Left ventricle myocardium inferior (tissue), 1 donor: Measurements from ENCODE around the gene FHIP2A. TPM values are rescaled to one million over a fixed set of nuclear protein-coding genes. Genes with fewer than 3 reads are reported as not detected.
A peak's percentile ranks its signal among the peaks of the same experiment; 100 is the strongest.

Experiments used
- DNase-seq: peaks from one replicate; pipeline ENCODE4 v3.0.0-alpha.2; 2020
- H3K27ac ChIP-seq: fragments of 200-600 bp; replicated peaks from 2 replicates; pipeline ENCODE4 v1.8.0; 2021
- H3K27me3 ChIP-seq: fragments of 200-600 bp; 2 replicates; pipeline ENCODE4 v1.8.0; 2021; ENCODE audit warnings: low read depth
- H3K36me3 ChIP-seq: fragments of 200-600 bp; 2 replicates; pipeline ENCODE4 v1.8.0; 2021
- H3K4me1 ChIP-seq: fragments of 200-600 bp; 2 replicates; pipeline ENCODE4 v1.8.0; 2021
- H3K4me3 ChIP-seq: fragments of 200-600 bp; 2 replicates; pipeline ENCODE4 v1.8.0; 2021; ENCODE audit warnings: mild to moderate bottlenecking, moderate library complexity
- H3K9me3 ChIP-seq: fragments of 200-600 bp; replicated peaks from 2 replicates; pipeline ENCODE4 v1.8.0; 2021
- intact Hi-C: fragments of 100-400 bp; cut with micrococcal nuclease; formaldehyde crosslinking; loops from one replicate; pipeline ENCODE4 v1.11.0; 2022
- total RNA-seq: library from RNA; stranded (reverse); fragmentation: NEBNext Ultra II Directional; extraction: Animal tissue kit (Norgen Biotek cat#: 25700); gene quantifications from one replicate; pipeline ENCODE4 v1.2.1, GENCODE V29; 2021
- TF ChIP-seq, protein P1 (sequence below): fragments of 200-600 bp; IDR thresholded peaks from 2 replicates; pipeline ENCODE4 v1.8.0; 2021; ENCODE audit warnings: antibody characterized with exemption, mild to moderate bottlenecking, borderline replicate concordance
- donor health status: DM: no; HTN: yes; CAD: no; lungs with severe emphysema.

The FHIP2A gene
- total RNA-seq, 1 donor from 2014 or later, result 26.6 TPM

GRCh38 chr10:114824391-114824790, 2.8 kb downstream of the FHIP2A start:
- TF ChIP-seq, protein P1, sequence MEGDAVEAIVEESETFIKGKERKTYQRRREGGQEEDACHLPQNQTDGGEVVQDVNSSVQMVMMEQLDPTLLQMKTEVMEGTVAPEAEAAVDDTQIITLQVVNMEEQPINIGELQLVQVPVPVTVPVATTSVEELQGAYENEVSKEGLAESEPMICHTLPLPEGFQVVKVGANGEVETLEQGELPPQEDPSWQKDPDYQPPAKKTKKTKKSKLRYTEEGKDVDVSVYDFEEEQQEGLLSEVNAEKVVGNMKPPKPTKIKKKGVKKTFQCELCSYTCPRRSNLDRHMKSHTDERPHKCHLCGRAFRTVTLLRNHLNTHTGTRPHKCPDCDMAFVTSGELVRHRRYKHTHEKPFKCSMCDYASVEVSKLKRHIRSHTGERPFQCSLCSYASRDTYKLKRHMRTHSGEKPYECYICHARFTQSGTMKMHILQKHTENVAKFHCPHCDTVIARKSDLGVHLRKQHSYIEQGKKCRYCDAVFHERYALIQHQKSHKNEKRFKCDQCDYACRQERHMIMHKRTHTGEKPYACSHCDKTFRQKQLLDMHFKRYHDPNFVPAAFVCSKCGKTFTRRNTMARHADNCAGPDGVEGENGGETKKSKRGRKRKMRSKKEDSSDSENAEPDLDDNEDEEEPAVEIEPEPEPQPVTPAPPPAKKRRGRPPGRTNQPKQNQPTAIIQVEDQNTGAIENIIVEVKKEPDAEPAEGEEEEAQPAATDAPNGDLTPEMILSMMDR, result no peak
- Histone ChIP-seq H3K4me3 (peak overlapping the region; percentile 85), H3K36me3 (no peaks in the 10 kb centered on the region), H3K27me3 (no peaks in the 10 kb centered on the region), H3K27ac (peak overlapping the region; percentile 97), H3K4me1 (peaks cover 58% of the 10 kb centered on the region), H3K9me3 (no peaks in the 10 kb centered on the region)
- intact Hi-C loops, result loop anchor here (5.0 kb wide), 1 partner anchor 522 kb away; no protein-coding TSS in a partner anchor
- no peak for DNase-seq

DNA sequence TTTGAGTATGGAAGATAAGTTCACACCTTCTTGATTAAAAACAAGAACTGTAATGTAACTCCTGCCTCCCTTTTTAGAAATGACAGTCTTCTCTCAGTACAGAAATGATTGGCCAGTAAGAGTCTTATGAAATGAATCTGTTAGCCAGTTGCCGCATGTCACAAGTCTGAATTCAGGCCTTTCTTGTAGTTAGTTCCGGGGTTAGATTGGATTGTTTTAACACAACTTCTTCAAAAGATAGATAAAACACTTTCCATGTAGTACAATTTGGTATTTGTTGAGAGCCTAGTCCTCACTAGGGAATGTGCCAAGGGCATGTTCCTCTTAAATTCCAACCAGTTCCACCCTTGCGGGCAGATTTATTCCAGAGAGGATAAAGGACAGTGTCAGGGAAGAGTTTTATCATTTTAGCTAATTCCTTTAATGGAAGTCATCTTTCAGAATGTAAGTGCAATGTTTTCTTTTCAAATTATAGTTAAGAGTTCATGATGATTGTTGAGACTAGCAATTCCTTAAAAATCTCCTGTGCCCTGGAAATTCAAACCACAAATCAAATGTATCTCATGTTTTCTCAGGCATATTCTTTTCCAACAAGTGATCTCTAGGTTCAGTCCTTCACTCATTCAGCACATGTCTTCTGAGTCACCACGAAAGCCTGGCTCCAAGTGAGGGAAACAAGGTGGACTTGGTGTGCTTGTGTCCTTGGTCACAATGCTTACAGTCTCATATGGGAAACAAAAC, 4.1 kb downstream of the FHIP2A start:
- Histone ChIP-seq H3K27ac (peak overlapping the region; percentile 97), H3K4me1 (peaks cover 66% of the 10 kb centered on the region), H3K4me3 (no peak overlapping the region), H3K27me3 (no peaks in the 10 kb centered on the region), H3K9me3 (no peaks in the 10 kb centered on the region), H3K36me3 (no peaks in the 10 kb centered on the region)
- intact Hi-C loops, result no loop called here
- no peak for DNase-seq
- TF ChIP-seq, protein P1, result no peak

DNA sequence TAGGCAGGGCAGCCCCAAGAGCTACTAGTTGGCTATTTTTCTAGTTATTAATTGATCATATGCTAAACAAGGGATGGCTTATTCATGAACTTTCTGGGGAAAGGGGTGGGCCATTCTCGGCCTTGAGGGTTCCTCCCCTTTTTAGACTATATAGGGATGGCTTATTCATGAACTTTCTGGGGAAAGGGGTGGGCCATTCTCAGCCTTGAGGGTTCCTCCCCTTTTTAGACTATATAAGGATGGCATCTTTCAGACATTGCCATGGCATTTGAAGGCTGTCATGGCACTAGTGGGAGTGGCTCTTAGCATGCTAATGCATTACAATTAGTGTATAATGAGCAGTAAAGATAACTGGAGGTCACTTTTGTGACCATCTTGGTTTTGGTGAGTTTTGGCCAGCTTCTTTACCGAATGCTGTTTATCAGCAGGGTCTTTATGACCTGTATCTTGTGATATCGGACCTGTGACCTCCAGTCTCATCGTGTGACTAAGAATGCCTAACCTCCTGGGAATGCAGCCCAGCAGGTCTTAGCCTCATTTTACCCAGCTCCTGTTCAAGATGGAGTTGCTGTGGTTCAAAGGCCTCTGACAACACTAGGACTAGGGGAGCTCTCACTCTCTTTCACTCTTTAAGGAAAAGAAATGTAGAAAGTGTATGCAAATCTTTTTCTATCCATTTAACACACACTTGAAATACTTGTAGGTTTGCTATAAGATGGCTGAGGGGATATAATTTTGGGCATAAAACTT, 7.8 kb downstream of the FHIP2A start:
- no peak for DNase-seq
- TF ChIP-seq, protein P1, result no peak
- Histone ChIP-seq H3K27me3 (no peaks in the 10 kb centered on the region), H3K4me3 (no peak overlapping the region), H3K27ac (no peak overlapping the region), H3K36me3 (peaks cover 26% of the 10 kb centered on the region), H3K4me1 (peaks cover 52% of the 10 kb centered on the region), H3K9me3 (no peaks in the 10 kb centered on the region)
- intact Hi-C loops, result no loop called here

- H3K36me3 ChIP-seq, result peaks cover 46% of the 10 kb centered on the region
Observed at GRCh38 chr10:114831186-114831867, 9.7 kb downstream of the FHIP2A start.

GRCh38 chr10:114837690-114838089, 16.1 kb downstream of the FHIP2A start:
- TF ChIP-seq, protein P1, result no peak
- intact Hi-C loops, result no loop called here
- Histone ChIP-seq H3K4me3 (no peak overlapping the region), H3K36me3 (peaks cover 95% of the 10 kb centered on the region), H3K4me1 (no peaks in the 10 kb centered on the region), H3K9me3 (no peaks in the 10 kb centered on the region), H3K27ac (no peak overlapping the region), H3K27me3 (no peaks in the 10 kb centered on the region)
- no peak for DNase-seq

More at GRCh38 chr10:114831186-114831867, 9.7 kb downstream of the FHIP2A start:
- Histone ChIP-seq H3K27ac (no peak overlapping the region), H3K4me1 (peaks cover 32% of the 10 kb centered on the region), H3K9me3 (no peaks in the 10 kb centered on the region), H3K27me3 (no peaks in the 10 kb centered on the region), H3K4me3 (no peak overlapping the region)
- DNase-seq, result no peak
- intact Hi-C loops, result no loop called here
- TF ChIP-seq, protein P1, result no peak
